ENCODE measurements around the gene GDPD5.

The GDPD5 gene

GRCh38 chr11:75525433-75526191 lies at the start of gene GDPD5:
TSS of gene GDPD5 (minus strand) at chr11:75525941. CDS start at chr11:75477735, 48,206 bp downstream.
- peak; percentile 89 for DNase-seq (ENCODE audit: low spot score)

GRCh38 chr11:75574698-75575602 lies 49.2 kb upstream of the GDPD5 start:
- DNase-seq (ENCODE audit: low spot score), result no peak

- no peak for DNase-seq (ENCODE audit: low spot score)
Observed at GRCh38 chr11:75572744-75573143, 47.0 kb upstream of the GDPD5 start.

- DNase-seq (ENCODE audit: low spot score), result no peak
Observed at GRCh38 chr11:75571625-75572024, 45.9 kb upstream of the GDPD5 start.

- DNase-seq (ENCODE audit: low spot score), result no peak
Observed at GRCh38 chr11:75570559-75571139, 44.9 kb upstream of the GDPD5 start.

- DNase-seq (ENCODE audit: low spot score), result no peak
Observed at GRCh38 chr11:75568616-75569219, 43.0 kb upstream of the GDPD5 start.

GRCh38 chr11:75567971-75568370 lies 42.2 kb upstream of the GDPD5 start:
- DNase-seq (ENCODE audit: low spot score), result no peak

GRCh38 chr11:75566763-75567279 lies 41.1 kb upstream of the GDPD5 start:
- no peak for DNase-seq (ENCODE audit: low spot score)

- no peak for DNase-seq (ENCODE audit: low spot score)
Observed at GRCh38 chr11:75565916-75566762, 40.4 kb upstream of the GDPD5 start.

- DNase-seq (ENCODE audit: low spot score), result no peak
Observed at GRCh38 chr11:75565221-75565814, 39.6 kb upstream of the GDPD5 start.

- DNase-seq (ENCODE audit: low spot score), result no peak
Observed at GRCh38 chr11:75563978-75564552, 38.3 kb upstream of the GDPD5 start.

GRCh38 chr11:75563501-75563977 lies 37.8 kb upstream of the GDPD5 start:
- no peak for DNase-seq (ENCODE audit: low spot score)

GRCh38 chr11:75562836-75563484 lies 37.2 kb upstream of the GDPD5 start:
- DNase-seq (ENCODE audit: low spot score), result no peak

- DNase-seq (ENCODE audit: low spot score), result no peak
Observed at GRCh38 chr11:75562048-75562835, 36.5 kb upstream of the GDPD5 start, which contains the start of gene SERPINH1. TSS of gene SERPINH1 (plus strand) at chr11:75562253. CDS start at chr11:75566350, 4,097 bp downstream.

- no peak for DNase-seq (ENCODE audit: low spot score)
Observed at GRCh38 chr11:75561426-75562047, 35.8 kb upstream of the GDPD5 start.

- no peak for DNase-seq (ENCODE audit: low spot score)
Observed at GRCh38 chr11:75560644-75561043, 34.9 kb upstream of the GDPD5 start.

- DNase-seq (ENCODE audit: low spot score), result no peak
Observed at GRCh38 chr11:75558939-75559843, 33.5 kb upstream of the GDPD5 start.

Data from NAMALWA (cell line).